ENCODE data around the gene CXCL17.

DNA sequence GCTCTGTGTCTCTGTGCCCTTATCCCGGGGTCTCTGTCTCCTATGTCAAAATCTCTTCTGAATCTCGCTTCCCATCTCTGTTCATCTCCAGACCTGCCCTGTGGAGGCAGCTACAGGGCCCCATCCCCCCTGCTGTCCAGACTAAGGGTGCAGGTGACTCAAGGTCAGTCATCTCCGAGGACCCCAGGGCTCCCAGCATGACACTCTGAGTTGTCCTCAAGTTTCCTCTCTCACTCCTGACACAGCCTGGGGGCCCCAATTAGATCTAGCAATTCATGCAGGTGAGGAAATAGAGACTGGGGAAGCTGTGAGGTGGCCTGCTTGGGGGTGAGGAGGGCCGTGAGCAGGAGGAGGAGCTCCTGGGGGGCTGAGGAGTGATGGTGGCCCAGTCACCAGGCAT is 50.6 kb downstream of the CXCL17 start:
- TF ChIP-seq CTCF (conservative IDR thresholded peaks at IDR 0.05; ENCODE audit: low read depth in 2 of 2), result no peak
- TF ChIP-seq, protein P1, sequence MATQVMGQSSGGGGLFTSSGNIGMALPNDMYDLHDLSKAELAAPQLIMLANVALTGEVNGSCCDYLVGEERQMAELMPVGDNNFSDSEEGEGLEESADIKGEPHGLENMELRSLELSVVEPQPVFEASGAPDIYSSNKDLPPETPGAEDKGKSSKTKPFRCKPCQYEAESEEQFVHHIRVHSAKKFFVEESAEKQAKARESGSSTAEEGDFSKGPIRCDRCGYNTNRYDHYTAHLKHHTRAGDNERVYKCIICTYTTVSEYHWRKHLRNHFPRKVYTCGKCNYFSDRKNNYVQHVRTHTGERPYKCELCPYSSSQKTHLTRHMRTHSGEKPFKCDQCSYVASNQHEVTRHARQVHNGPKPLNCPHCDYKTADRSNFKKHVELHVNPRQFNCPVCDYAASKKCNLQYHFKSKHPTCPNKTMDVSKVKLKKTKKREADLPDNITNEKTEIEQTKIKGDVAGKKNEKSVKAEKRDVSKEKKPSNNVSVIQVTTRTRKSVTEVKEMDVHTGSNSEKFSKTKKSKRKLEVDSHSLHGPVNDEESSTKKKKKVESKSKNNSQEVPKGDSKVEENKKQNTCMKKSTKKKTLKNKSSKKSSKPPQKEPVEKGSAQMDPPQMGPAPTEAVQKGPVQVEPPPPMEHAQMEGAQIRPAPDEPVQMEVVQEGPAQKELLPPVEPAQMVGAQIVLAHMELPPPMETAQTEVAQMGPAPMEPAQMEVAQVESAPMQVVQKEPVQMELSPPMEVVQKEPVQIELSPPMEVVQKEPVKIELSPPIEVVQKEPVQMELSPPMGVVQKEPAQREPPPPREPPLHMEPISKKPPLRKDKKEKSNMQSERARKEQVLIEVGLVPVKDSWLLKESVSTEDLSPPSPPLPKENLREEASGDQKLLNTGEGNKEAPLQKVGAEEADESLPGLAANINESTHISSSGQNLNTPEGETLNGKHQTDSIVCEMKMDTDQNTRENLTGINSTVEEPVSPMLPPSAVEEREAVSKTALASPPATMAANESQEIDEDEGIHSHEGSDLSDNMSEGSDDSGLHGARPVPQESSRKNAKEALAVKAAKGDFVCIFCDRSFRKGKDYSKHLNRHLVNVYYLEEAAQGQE (IDR thresholded peaks at IDR 0.05; ENCODE audit: unreplicated experiment), result no peak
- TF ChIP-seq, protein P2, sequence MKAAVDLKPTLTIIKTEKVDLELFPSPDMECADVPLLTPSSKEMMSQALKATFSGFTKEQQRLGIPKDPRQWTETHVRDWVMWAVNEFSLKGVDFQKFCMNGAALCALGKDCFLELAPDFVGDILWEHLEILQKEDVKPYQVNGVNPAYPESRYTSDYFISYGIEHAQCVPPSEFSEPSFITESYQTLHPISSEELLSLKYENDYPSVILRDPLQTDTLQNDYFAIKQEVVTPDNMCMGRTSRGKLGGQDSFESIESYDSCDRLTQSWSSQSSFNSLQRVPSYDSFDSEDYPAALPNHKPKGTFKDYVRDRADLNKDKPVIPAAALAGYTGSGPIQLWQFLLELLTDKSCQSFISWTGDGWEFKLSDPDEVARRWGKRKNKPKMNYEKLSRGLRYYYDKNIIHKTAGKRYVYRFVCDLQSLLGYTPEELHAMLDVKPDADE (IDR thresholded peaks at IDR 0.05), result no peak
- TF ChIP-seq EZH2 (IDR thresholded peaks at IDR 0.05; ENCODE audit: low read depth, unreplicated experiment), result no peak
- no peak for TF ChIP-seq POLR2AphosphoS5 (IDR thresholded peaks at IDR 0.05; ENCODE audit: low read depth)
- no peak for TF ChIP-seq CREB1 (CRISPR knock-in tag; IDR thresholded peaks at IDR 0.05; ENCODE audit: low read depth)
- TF ChIP-seq EZH2phosphoT487 (IDR thresholded peaks at IDR 0.05; ENCODE audit: unreplicated experiment), result no peak
- TF ChIP-seq STAT1 (IDR thresholded peaks at IDR 0.05; ENCODE audit: unreplicated experiment), result no peak
- no peak for TF ChIP-seq JUNB (IDR thresholded peaks at IDR 0.05; ENCODE audit: unreplicated experiment)
- no peak for TF ChIP-seq ZNF114 (CRISPR knock-in tag; IDR thresholded peaks at IDR 0.05)

Measured in GM23338 (cell line).